ENCODE results near the gene OLR1. TPM values are rescaled to one million over a fixed set of nuclear protein-coding genes. Genes with fewer than 3 reads are reported as not detected.
A peak's percentile ranks its signal among the peaks of the same experiment; 100 is the strongest.

The OLR1 gene
- total RNA-seq, 1 donor from 2014 or later, result 0.19 TPM

- Mint-ChIP-seq H3K27ac (no peak overlapping the region), H3K4me3 (no peak overlapping the region), H3K4me1 (ENCODE audit: unreplicated experiment) (no peaks in the 10 kb centered on the region), H3K36me3 (no peaks in the 10 kb centered on the region), H3K27me3 (no peaks in the 10 kb centered on the region), H3K9me3 (no peaks in the 10 kb centered on the region)
- no peak for DNase-seq (ENCODE audit: extremely low spot score, unreplicated experiment)
- TF ChIP-seq CTCF (conservative IDR thresholded peaks at IDR 0.05), result no peak
These were observed 28.8 kb downstream of the OLR1 start for GRCh38 chr12:10142976-10143589.

- Mint-ChIP-seq H3K27me3 (no peaks in the 10 kb centered on the region), H3K9me3 (no peaks in the 10 kb centered on the region), H3K4me3 (no peak overlapping the region), H3K4me1 (ENCODE audit: unreplicated experiment) (no peaks in the 10 kb centered on the region), H3K36me3 (no peaks in the 10 kb centered on the region), H3K27ac (peak overlapping the region; percentile 22)
- peak; percentile 84 for TF ChIP-seq CTCF (conservative IDR thresholded peaks at IDR 0.05)
- no peak for DNase-seq (ENCODE audit: extremely low spot score, unreplicated experiment)
These were observed 31.9 kb downstream of the OLR1 start for GRCh38 chr12:10140001-10140400.

GRCh38 chr12:10136637-10137205, 35.2 kb downstream of the OLR1 start:
- H3K9me3 Mint-ChIP-seq, result peaks cover 6% of the 10 kb centered on the region
- H3K27ac Mint-ChIP-seq, result no peak overlapping the region
- H3K36me3 Mint-ChIP-seq, result no peaks in the 10 kb centered on the region

GRCh38 chr12:10135126-10135525, 36.8 kb downstream of the OLR1 start:
- Mint-ChIP-seq H3K36me3 (peaks cover 5% of the 10 kb centered on the region), H3K4me3 (no peak overlapping the region), H3K27ac (no peak overlapping the region), H3K4me1 (ENCODE audit: unreplicated experiment) (no peaks in the 10 kb centered on the region), H3K9me3 (peaks cover 10% of the 10 kb centered on the region), H3K27me3 (peaks cover 5% of the 10 kb centered on the region)
- TF ChIP-seq CTCF (conservative IDR thresholded peaks at IDR 0.05), result no peak
- no peak for DNase-seq (ENCODE audit: extremely low spot score, unreplicated experiment)

More at GRCh38 chr12:10136637-10137205, 35.2 kb downstream of the OLR1 start:
- no peaks in the 10 kb centered on the region for H3K4me1 Mint-ChIP-seq (ENCODE audit: unreplicated experiment)
- H3K4me3 Mint-ChIP-seq, result no peak overlapping the region
- no peak for TF ChIP-seq CTCF (conservative IDR thresholded peaks at IDR 0.05)
- no peaks in the 10 kb centered on the region for H3K27me3 Mint-ChIP-seq
- DNase-seq (ENCODE audit: extremely low spot score, unreplicated experiment), result no peak

GRCh38 chr12:10132850-10133370, 39.0 kb downstream of the OLR1 start:
- DNase-seq (ENCODE audit: extremely low spot score, unreplicated experiment), result no peak
- Mint-ChIP-seq H3K4me3 (no peak overlapping the region), H3K4me1 (ENCODE audit: unreplicated experiment) (no peaks in the 10 kb centered on the region), H3K36me3 (peaks cover 5% of the 10 kb centered on the region), H3K9me3 (peaks cover 10% of the 10 kb centered on the region), H3K27ac (no peak overlapping the region), H3K27me3 (peaks cover 9% of the 10 kb centered on the region)
- TF ChIP-seq CTCF (conservative IDR thresholded peaks at IDR 0.05), result no peak
